Breast epithelium (tissue), 4 donors: ENCODE data around the gene VPS9D1. TPM values are rescaled to one million over a fixed set of nuclear protein-coding genes. Genes with fewer than 3 reads are reported as not detected.
"Not testable (repeated sequence)": the region's sequence is repeated elsewhere in the genome, so short reads cannot be mapped to it uniquely, and the experiment has no call there.

Source experiments
- DNase-seq, 2 donors: peaks; one replicate each; pipeline ENCODE4 v3.0.0-alpha.2; 2019; ENCODE audit warnings: low spot score in 2 of 2
- H3K27ac ChIP-seq, 2 donors: fragments of 200-600 bp; sonication (generic) in 1 of 2; one replicate each; pipeline ENCODE4 v1.5.1; 2016 to 2019; ENCODE audit warnings: mild to moderate bottlenecking in 1 of 2
- H3K27me3 ChIP-seq, 2 donors: fragments of 200-600 bp; sonication (generic) in 1 of 2; one replicate each; pipeline versions ENCODE4 v1.5.1 to v1.6.0; 2017 to 2019; ENCODE audit warnings: control low read depth in 1 of 2, mild to moderate bottlenecking in 1 of 2
- H3K36me3 ChIP-seq: fragments of 200-600 bp; one replicate; pipeline ENCODE4 v1.5.1; 2019
- H3K4me1 ChIP-seq, 2 donors: fragments of 200-600 bp; sonication (generic); one replicate each; pipeline ENCODE4 v1.5.1; 2016 to 2019; ENCODE audit warnings: control low read depth in 1 of 2
- H3K4me3 ChIP-seq, 3 donors: fragments of 200-600 bp; sonication (generic); 1 replicate in 2 of 3; 2 replicates in 1 of 3; pipeline ENCODE4 v1.5.1; 2016 to 2019; ENCODE audit warnings: mild to moderate bottlenecking in 3 of 3, moderate library complexity in 2 of 3
- H3K9me3 ChIP-seq, 2 donors: fragments of 200-600 bp; sonication (generic) in 1 of 2; one replicate each; pipeline ENCODE4 v1.5.1; 2016 to 2019; ENCODE audit warnings: control low read depth in 1 of 2
- POLR2A ChIP-seq: fragments of 450-650 bp; IDR thresholded peaks from one replicate; pipeline ENCODE4 v1.6.1; 2016; ENCODE audit warnings: antibody characterized with exemption, mild to moderate bottlenecking, moderate library complexity
- POLR2AphosphoS5 ChIP-seq, 3 donors: sonication (generic); formaldehyde crosslinking; IDR thresholded peaks; one replicate each; pipeline ENCODE4 v1.6.1; 2017; ENCODE audit warnings: antibody characterized with exemption in 3 of 3
- intact Hi-C: fragments of 100-400 bp; cut with DNase I; formaldehyde crosslinking; loops from one replicate; pipeline ENCODE4 v1.15.1; 2023; ENCODE audit warnings: low total_unique reads
- total RNA-seq, 3 donors: library from RNA; depleted of rRNA; stranded (reverse); fragments of >200 nt; gene quantifications; one replicate each; pipeline ENCODE4 v1.1.0, GENCODE V29; 2016
- TF ChIP-seq, protein P1 (sequence below), 3 donors: fragments of 450-650 bp; IDR thresholded peaks; one replicate each; pipeline ENCODE4 v1.5.1; 2016 to 2017; ENCODE audit warnings: antibody characterized with exemption in 3 of 3, mild to moderate bottlenecking in 3 of 3, moderate library complexity in 3 of 3

The VPS9D1 gene
- total RNA-seq, 3 donors from 2014 or later = 4.8 to 6.6 (median 5.4) TPM

DNA sequence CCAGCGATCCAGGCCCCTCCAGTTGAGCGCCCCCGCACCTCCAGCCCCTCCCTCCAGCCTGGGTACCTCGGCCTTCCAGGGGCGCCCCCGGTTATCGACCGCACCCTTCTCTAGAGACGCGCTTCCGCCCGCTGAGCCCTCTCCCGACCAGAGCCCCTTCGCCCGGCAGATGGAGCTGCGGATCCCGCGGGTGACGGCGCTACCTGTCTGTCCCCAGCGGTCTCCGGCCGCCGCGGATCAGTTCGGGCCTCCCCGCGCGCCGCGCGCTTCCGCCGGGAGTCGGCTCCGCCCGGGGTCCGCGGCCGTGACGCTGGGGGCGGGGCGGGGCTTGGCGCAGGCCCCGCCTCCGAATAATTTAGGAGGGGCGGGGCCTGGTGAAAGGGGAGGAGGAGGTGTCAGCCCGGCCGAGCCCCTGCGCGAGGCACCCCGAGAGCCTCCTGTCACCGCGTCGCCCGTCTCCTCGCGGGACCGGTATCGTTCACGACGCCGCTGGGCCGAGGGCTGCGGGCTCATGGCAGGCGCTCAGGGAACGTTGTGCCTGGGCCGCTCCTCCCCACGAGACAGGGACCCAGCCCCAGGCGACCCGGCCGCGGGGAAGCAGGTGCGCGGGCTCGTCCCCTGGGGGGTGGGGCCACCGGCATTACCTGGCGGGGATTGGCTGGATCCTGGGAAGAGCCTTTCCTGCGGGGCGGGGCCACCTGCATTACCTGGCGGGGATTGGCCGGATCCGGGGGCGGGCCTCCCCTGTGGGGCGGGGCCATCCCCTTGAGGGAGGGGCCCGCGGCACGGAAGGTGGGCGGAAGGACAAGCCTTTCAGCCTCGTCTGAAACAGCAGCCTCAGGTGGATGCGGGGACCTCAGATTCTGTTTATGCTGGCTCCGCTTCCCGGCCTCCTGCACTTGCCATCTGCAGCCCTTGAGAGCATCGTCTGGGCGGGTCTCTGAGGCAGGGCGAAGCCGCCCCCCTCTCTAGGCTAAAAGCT lies 19.0 kb downstream of the VPS9D1 start, which contains the start of gene SPATA2L:
Gene SPATA2L (minus strand): TSS at position 281 of the 982 bp plus-strand sequence. CDS start 473 bp downstream, outside the sequence.
- intact Hi-C loops = no loop called here
- TF ChIP-seq, protein P1, sequence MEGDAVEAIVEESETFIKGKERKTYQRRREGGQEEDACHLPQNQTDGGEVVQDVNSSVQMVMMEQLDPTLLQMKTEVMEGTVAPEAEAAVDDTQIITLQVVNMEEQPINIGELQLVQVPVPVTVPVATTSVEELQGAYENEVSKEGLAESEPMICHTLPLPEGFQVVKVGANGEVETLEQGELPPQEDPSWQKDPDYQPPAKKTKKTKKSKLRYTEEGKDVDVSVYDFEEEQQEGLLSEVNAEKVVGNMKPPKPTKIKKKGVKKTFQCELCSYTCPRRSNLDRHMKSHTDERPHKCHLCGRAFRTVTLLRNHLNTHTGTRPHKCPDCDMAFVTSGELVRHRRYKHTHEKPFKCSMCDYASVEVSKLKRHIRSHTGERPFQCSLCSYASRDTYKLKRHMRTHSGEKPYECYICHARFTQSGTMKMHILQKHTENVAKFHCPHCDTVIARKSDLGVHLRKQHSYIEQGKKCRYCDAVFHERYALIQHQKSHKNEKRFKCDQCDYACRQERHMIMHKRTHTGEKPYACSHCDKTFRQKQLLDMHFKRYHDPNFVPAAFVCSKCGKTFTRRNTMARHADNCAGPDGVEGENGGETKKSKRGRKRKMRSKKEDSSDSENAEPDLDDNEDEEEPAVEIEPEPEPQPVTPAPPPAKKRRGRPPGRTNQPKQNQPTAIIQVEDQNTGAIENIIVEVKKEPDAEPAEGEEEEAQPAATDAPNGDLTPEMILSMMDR (IDR thresholded peaks at IDR 0.05) = no peak
- TF ChIP-seq POLR2A = peak; percentile 62
- TF ChIP-seq POLR2AphosphoS5 (IDR thresholded peaks at IDR 0.05) = peak; percentile 63 to 86 (median 77)
- Histone ChIP-seq H3K4me3 (peak within 1 kb of the TSS; percentile 61 to 75 (median 71)), H3K4me1 (no peaks in the 10 kb centered on the region), H3K27ac (peak within 1 kb of the TSS; percentile 80 to 96), H3K27me3 (no peaks in the 10 kb centered on the region), H3K9me3 (no peaks in the 10 kb centered on the region), H3K36me3 (no peaks in the 10 kb centered on the region)
- DNase-seq = peak; percentile 95 to 96

- no peaks in the 10 kb centered on the region for H3K9me3 ChIP-seq
- no peaks in the 10 kb centered on the region for H3K27me3 ChIP-seq
- H3K4me1 ChIP-seq = no peaks in the 10 kb centered on the region
- no peaks in the 10 kb centered on the region for H3K36me3 ChIP-seq
- DNase-seq = peak; percentile 66 to 72
- intact Hi-C loops = no loop called here
- H3K4me3 ChIP-seq = peak overlapping the region; percentile 61 to 75 (median 71)
- TF ChIP-seq POLR2AphosphoS5 (IDR thresholded peaks at IDR 0.05) = peak in 1 of 3 donors; percentile 4
- TF ChIP-seq, protein P1 (IDR thresholded peaks at IDR 0.05) = no peak
- TF ChIP-seq POLR2A = no peak
- peak overlapping the region; percentile 80 to 96 for H3K27ac ChIP-seq
Observed at GRCh38 chr16:89700649-89701424, 19.9 kb downstream of the VPS9D1 start.

DNA sequence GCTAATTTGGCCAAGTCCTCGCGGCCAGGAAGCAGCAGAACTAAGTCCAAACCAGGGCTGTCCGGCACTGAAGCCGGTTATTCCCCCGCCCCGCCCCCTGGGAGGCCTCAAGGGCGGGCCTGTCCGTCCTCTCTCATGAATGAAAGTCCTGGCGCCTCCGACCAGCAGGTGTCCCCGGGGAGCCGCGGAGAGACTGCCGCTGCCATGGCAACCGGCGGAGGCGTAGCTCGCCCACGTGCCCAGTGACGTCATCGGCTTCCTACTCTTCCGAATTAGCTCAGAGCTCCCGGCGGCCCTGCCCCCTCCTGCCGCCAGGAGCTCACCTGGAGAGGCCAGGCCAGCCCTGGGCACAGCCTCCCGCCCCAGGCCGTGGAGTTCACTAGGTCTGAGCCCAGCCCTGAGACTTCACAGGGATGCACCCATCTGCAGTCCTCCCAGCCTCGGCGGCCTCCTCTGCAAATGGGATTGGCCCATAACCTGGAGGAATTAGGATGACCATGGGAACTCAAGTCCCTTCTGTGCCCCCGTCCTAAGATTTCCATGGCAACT lies 20.5 kb downstream of the VPS9D1 start:
- intact Hi-C loops = no loop called here
- TF ChIP-seq POLR2AphosphoS5 (IDR thresholded peaks at IDR 0.05) (peak; percentile 65 to 75 (median 65)), POLR2A (no peak)
- TF ChIP-seq, protein P1 (IDR thresholded peaks at IDR 0.05) = peak; percentile 77 to 98 (median 90)
- Histone ChIP-seq H3K27ac (peak overlapping the region; percentile 80 to 96), H3K4me1 (no peaks in the 10 kb centered on the region), H3K36me3 (no peaks in the 10 kb centered on the region), H3K9me3 (no peaks in the 10 kb centered on the region), H3K27me3 (no peaks in the 10 kb centered on the region), H3K4me3 (peak overlapping the region; percentile 61 to 75 (median 71))
- DNase-seq = peak; percentile 100

DNA sequence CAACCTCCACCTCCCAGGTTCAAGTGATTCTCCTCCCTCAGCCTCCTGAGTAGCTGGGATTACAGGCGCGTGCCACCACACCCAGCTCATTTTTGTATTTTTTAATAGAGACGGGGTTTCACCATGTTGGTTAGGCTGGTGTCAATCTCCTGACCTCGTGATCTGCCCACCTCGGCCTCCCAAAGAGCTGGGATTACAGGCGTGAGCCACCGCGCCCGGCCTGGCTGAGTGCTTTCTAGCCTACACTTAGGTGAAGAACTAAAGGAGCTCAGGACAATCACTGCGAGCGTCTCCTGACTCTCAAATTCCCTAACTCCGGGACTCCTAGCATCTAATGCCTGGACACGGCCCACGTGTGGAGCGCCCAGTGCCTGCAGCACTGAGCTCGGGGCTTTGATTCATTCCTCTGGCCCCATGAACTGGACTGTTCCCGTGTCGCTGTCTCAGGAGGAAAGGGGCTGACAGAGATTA lies 21.0 kb downstream of the VPS9D1 start:
- DNase-seq, H3K9me3 ChIP-seq, intact Hi-C loops, H3K36me3 ChIP-seq, H3K27me3 ChIP-seq, H3K4me1 ChIP-seq: not testable (repeated sequence)
- peak overlapping the region; percentile 80 to 96 for H3K27ac ChIP-seq
- H3K4me3 ChIP-seq = peak overlapping the region in 2 of 3 donors; percentile 71 to 75

GRCh38 chr16:89698717-89699116 lies 22.0 kb downstream of the VPS9D1 start:
- intact Hi-C loops = not testable (repeated sequence)

More at GRCh38 chr16:89698717-89699116, 22.0 kb downstream of the VPS9D1 start:
- DNase-seq, H3K9me3 ChIP-seq, H3K4me1 ChIP-seq, H3K27ac ChIP-seq, H3K4me3 ChIP-seq, H3K27me3 ChIP-seq, H3K36me3 ChIP-seq: not testable (repeated sequence)
